ENCODE measurements around the gene PSMD3. TPM values are rescaled to one million over a fixed set of nuclear protein-coding genes. Genes with fewer than 3 reads are reported as not detected.
"Not testable (repeated sequence)": the region's sequence is repeated elsewhere in the genome, so short reads cannot be mapped to it uniquely, and the experiment has no call there.

PSMD3 gene
- total and polyA plus RNA-seq, 8 donors = 32.0 to 43.5 (median 39.4) TPM

DNA sequence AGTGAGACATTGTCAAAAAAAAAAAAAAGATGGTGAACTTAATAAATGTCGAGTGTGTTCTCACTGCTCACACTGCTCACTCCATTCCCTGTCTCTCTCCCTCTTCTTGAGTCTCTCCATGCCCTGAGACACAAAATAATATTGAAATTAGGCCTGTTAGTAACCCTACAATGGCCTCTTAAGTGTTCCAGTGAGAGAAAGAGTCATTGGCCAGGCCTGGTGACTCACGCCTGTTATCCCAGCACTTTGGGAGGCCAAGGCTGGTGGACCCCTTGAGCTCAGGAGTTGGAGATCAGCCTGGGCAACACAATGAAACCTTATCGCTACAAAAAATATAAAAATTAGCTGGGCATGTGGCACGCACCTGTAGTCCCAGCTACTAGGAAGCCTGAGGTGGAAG lies 18.5 kb downstream of the PSMD3 start:
- Histone ChIP-seq H3K27me3 (no peaks in the 10 kb centered on the region), H3K4me3 (no peak overlapping the region), H3K36me3 (peaks cover 0 to 33% (median 22%) of the 10 kb centered on the region in 3 donors), H3K27ac (no peak overlapping the region), H3K9me3 (no peaks in the 10 kb centered on the region), H3K4me1 (no peaks in the 10 kb centered on the region)
- TF ChIP-seq, protein P1, sequence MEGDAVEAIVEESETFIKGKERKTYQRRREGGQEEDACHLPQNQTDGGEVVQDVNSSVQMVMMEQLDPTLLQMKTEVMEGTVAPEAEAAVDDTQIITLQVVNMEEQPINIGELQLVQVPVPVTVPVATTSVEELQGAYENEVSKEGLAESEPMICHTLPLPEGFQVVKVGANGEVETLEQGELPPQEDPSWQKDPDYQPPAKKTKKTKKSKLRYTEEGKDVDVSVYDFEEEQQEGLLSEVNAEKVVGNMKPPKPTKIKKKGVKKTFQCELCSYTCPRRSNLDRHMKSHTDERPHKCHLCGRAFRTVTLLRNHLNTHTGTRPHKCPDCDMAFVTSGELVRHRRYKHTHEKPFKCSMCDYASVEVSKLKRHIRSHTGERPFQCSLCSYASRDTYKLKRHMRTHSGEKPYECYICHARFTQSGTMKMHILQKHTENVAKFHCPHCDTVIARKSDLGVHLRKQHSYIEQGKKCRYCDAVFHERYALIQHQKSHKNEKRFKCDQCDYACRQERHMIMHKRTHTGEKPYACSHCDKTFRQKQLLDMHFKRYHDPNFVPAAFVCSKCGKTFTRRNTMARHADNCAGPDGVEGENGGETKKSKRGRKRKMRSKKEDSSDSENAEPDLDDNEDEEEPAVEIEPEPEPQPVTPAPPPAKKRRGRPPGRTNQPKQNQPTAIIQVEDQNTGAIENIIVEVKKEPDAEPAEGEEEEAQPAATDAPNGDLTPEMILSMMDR (IDR thresholded peaks at IDR 0.05) = no peak
- intact Hi-C loops (cut with DNase I) = loop anchor here in 1 of 3 donors (10.0 kb wide), 1 partner anchor 166 kb away; no protein-coding TSS in a partner anchor
- FAIRE-seq (no peak), ATAC-seq (no peak), DNase-seq (no peak)
- WGBS, 2 donors = 77 to 84% methylated on average over 4 of the region's 4 CpGs

DNA sequence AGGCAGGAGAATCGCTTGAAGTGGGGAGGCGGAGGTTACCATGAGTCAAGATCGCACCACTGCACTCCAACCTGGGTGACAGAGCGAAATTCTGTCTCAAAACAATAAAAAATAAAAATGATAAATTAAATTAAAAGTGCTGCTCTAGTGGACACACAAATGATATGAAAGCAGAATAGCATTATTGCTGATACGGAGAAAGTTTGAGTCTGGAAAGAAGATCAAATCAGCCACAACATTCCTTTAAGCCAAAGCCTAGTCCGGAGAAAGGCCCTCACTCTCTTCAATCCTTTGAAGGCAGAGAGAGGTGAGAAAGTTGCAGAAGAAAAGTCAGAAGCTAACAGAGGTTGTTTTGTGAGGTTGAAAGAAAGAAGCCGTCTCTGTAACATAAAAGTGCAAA lies 19.6 kb downstream of the PSMD3 start:
- H3K27ac ChIP-seq = no peak overlapping the region

DNA sequence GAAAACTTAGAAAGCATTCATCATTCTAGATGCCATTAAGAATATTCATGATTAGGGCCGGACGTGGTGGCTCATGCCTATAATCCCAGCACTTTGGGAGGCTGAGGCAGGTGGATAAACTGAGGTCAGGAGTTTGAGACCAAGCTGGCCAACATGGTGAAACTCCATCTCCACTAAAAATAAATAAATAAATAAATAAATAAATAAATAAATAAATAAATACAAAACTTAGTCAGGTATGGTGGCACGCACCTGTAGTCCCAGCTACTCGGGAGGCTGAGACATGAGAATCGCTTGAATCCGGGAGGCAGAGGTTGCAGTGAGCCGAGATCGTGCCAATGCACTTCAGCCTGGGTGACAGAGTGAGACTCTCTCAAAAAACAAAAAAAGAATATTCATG lies 20.7 kb downstream of the PSMD3 start:
- not testable (repeated sequence) for ATAC-seq, FAIRE-seq

More for the DNA sequence above, 19.6 kb downstream of the PSMD3 start:
- no peak for DNase-seq
- H3K4me3 ChIP-seq = no peak overlapping the region
- TF ChIP-seq, protein P1 (IDR thresholded peaks at IDR 0.05) = no peak
- intact Hi-C loops (cut with DNase I) = no loop called here
- no peaks in the 10 kb centered on the region for H3K27me3 ChIP-seq
- no peak for FAIRE-seq
- no peaks in the 10 kb centered on the region for H3K9me3 ChIP-seq
- ATAC-seq = no peak
- H3K36me3 ChIP-seq = peaks cover 0 to 22% (median 13%) of the 10 kb centered on the region in 3 donors
- 87% methylated on average over 7 of the region's 7 CpGs for WGBS, 2 donors
- H3K4me1 ChIP-seq = no peaks in the 10 kb centered on the region

DNA sequence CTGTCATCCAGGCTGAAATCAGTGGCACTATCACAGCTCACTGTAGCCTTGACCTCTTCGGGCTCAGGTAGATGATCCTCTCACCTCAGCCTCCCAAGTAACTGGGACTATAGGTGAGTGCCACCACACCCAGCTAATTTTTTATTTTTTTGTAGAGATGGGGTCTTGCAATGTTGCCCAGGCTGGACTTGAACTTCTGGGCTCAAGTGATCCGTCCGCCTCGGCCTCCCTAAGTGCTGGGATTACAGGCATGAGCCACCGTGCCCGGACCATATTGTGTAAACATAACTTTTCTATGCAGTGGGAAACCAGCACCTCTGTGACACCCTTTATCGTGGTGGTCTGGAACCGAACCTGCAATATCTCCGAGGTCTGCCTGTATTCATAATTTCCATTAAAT lies 23.5 kb downstream of the PSMD3 start:
- no peak for ATAC-seq
- TF ChIP-seq, protein P1 (IDR thresholded peaks at IDR 0.05) = no peak
- no peaks in the 10 kb centered on the region for H3K9me3 ChIP-seq
- no peak for FAIRE-seq
- H3K4me1 ChIP-seq = no peaks in the 10 kb centered on the region
- no peaks in the 10 kb centered on the region for H3K27me3 ChIP-seq
- H3K27ac ChIP-seq = no peak overlapping the region
- DNase-seq = no peak
- H3K36me3 ChIP-seq = no peaks in the 10 kb centered on the region
- no peak overlapping the region for H3K4me3 ChIP-seq
- intact Hi-C loops (cut with DNase I) = no loop called here
- WGBS, 2 donors = 68 to 80% methylated on average over 9 of the region's 9 CpGs

More for the DNA sequence above, 20.7 kb downstream of the PSMD3 start:
- DNase-seq; H3K27ac ChIP-seq; intact Hi-C loops (cut with DNase I); H3K9me3 ChIP-seq; H3K27me3 ChIP-seq; H3K4me1 ChIP-seq; H3K4me3 ChIP-seq: not testable (repeated sequence)
- peaks cover 0 to 10% (median 4%) of the 10 kb centered on the region in 3 donors for H3K36me3 ChIP-seq
- WGBS, 2 donors = 78 to 94% methylated on average over 8 of the region's 8 CpGs

DNA sequence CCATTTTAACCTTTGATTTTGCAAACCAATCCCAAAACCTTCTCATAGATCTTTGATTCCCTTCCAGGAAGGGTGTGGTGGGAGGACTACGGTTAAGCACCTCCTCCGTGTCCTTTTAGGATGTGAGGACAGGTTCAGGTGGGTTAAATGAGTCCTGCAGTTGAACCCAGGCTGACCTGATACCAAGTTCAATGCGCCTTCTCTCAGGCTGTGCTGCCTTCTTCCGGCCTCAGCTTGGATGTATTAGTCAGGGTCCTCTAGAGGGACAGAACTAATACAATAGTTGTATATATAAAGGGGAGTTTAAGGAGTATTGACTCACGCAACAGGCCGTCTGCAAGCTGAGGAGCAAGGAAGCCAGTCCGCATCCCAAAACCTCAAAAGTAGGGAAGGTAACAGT lies 24.1 kb downstream of the PSMD3 start:
- H3K27me3 ChIP-seq = no peaks in the 10 kb centered on the region
- DNase-seq (peak in 1 of 6 donors; percentile 5), FAIRE-seq (no peak), ATAC-seq (no peak)
- no peaks in the 10 kb centered on the region for H3K9me3 ChIP-seq
- TF ChIP-seq, protein P1 (IDR thresholded peaks at IDR 0.05) = no peak
- intact Hi-C loops (cut with DNase I) = no loop called here
- H3K36me3 ChIP-seq = no peaks in the 10 kb centered on the region
- WGBS, 2 donors = 86 to 92% methylated on average over 7 of the region's 7 CpGs
- H3K27ac ChIP-seq = no peak overlapping the region
- H3K4me1 ChIP-seq = no peaks in the 10 kb centered on the region
- H3K4me3 ChIP-seq = no peak overlapping the region
